GM18867 (cell line): ENCODE data around the gene FMN1.

ENCODE experiments used
- ATAC-seq: cut with Tn5 transposase; IDR thresholded peaks from one replicate; pipeline ENCODE4 v1.9.1; 2021; ENCODE audit warnings: mild to moderate bottlenecking, moderate library complexity; ENCODE audit not compliant: unreplicated experiment

The FMN1 gene

DNA sequence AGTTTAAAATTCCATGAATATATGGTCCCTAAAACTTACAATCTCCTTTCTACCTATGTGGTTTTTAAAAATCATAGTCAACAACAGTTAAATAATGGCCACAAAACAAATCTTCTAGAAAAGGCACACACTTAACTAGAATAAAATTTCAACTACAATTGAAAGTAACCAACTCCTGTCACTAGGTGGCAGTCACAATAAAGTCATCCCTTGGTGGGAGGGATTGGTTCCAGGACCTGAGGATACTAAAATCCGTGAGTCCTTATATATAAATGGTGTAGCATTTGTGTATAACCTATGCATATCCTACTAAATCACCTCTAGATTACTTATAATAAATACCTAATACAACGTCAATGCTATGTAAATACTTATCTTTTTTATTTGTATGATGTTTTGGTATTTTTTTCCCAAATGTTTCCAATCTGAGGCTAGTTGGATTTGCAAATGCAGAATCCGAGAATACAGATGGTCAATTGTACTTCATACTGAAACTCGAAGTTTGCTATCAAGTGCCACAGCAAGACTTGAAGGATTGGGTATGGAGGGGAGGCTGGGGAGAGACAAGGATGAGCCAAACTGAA lies 172.6 kb downstream of the FMN1 start:
- ATAC-seq = no peak

DNA sequence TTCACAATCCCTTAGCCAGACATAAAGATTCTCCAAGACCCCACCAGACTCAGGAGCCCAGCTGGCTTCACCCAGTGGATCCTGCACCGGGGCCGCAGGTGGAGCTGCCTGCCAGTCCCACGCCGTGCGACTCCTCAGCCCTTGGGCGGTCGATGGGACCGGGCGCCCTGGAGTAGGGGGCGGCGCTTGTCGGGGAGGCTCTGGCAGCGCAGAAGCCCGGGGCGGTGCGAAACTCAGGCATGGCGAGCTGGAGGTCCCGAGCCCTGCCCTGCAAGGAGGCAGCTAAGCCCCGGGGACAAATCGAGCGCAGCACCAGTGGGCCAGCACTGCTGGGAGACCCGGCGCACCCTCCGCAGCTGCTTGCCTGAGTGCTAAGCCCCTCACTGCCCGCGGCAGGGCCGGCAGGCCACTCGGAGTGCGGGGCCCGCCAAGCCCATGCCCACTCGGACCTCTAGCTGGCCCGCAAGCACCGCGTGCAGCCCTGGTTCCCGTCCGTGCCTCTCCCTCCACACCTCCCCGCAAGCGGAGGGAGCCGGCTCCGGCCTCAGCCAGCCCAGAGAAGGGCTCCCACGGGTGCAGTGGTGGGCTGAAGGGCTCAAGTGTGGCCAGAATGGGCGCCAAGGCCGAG lies 175.0 kb downstream of the FMN1 start:
- no peak for ATAC-seq

DNA sequence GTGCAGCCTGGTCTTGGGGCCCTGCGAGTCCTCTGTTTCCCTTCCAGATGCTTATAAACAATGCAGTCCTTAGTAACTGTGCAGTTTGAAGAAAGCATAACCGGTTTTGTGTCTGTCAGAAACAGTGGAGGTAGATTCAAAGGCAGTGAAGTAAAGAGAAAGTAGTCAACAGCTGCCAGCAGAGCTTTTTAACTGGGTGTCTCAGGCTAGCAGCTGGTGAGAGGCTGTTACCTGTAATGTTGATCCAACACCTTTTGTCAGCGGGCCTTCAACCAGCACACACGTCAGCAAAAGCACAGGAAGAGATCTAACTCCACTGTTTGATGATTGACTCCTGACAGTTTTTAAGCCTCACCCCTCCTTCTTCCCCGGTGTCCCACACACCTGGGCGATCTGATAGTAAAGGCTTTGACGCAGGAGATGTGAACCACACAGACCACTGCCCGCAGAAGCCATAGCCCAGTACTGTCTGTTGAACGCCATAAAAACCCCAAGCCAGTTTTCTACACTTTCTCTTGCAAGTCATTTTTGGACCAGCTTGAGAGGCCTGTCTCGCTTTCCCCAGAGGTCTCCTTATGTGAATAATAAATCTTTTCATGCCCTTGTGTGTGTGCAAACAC lies 178.0 kb downstream of the FMN1 start:
- ATAC-seq = no peak

DNA sequence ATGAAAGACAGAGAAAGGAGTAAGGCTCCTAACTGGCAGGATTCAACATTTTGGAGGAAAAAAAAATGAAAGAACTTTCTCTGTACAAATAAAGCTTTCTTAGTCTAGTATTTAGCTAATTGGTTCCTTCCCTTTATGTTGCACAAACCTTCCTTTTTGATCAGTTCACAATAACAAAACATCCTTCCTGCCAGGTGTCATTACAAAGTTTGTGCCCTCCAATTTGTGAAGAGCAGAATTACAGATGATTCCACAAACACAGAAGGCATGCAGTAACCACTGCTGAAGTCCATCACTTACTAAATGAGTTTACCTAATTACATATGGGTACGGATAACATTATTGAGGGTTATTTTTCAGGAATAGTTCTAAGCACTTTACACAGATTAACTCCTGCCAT lies 179.9 kb downstream of the FMN1 start:
- no peak for ATAC-seq

DNA sequence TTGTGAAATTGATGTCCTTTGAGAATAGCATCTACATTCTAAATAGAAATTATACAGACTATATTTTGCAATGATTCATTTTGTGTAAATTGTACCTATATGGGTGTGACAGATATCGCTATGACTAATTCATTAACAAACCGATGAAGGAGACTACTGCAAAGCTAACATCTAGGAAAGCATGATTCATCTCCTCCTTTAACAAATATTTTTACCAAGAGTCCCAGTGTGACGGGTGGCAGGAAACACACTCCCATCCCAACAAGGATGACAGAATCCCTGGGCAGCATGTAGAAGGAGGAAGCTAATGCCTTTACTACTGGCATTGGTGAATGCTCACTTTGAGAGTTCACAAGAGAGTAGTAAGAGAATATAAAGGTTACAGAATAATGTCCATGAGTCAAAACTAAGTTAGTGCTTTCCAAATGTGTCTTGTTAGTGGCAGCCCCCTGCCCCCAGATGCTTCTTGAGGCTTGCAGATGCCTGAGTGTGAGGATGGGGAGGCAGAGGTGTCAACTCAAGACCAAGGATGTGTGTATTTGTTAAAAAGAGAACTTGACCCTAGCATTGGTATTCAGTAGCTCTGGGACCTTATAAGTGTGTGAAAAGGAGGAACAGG lies 180.6 kb downstream of the FMN1 start:
- ATAC-seq = no peak

DNA sequence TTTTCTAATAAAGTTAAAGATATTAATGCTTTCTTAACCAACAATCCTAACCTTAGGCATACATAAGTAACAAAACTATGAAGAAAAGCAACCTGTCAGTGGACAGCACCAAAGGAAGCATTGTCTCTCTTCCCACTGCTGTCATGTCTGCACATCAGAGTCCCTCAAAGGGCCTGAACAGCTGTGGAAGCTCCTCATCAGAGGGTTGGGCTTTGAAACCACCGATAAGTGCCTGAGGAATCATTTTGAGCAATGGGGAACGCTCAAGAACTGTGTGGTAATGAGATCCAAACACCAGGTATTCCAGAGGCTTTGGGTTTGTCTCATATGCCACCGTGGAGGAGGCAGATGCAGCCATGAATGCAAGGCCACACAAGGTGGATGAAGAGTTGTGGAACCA lies 182.5 kb downstream of the FMN1 start:
- no peak for ATAC-seq

DNA sequence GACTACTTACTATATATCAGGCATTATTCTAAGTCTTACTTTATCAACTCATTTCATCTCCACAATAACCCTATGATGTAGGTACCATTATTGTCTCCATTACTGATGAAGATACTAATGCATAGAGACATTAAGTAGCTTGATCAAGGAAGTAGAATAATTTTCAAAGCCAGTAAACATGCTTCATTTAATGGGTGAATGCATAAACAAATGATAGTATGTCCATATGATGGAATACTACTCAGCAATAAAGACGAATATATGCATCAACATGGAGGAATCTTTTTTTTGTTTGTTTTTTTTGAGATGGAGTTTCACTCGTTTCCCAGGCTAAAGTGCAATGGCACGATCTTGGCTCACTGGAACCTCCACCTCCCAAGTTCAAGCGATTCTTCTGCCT lies 184.9 kb downstream of the FMN1 start:
- ATAC-seq = no peak

DNA sequence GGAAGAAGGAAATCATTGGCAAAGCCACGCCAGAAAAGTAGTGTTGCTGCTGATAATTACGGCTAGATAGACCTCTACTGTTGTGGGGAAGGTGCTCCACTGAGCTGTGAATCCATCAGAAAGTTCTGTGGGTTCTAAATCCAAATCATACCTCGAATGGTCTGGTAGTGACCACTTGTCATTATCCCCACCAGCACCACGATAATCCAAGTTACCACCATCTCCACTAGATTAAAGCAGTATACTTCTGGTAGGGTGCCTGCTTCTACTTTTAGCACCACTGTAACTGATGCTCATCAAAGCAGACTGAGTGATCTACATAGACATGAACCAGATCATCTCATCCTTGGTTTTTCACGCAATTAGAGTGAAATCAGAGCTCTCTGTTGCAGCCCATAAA lies 185.5 kb downstream of the FMN1 start:
- ATAC-seq = no peak

DNA sequence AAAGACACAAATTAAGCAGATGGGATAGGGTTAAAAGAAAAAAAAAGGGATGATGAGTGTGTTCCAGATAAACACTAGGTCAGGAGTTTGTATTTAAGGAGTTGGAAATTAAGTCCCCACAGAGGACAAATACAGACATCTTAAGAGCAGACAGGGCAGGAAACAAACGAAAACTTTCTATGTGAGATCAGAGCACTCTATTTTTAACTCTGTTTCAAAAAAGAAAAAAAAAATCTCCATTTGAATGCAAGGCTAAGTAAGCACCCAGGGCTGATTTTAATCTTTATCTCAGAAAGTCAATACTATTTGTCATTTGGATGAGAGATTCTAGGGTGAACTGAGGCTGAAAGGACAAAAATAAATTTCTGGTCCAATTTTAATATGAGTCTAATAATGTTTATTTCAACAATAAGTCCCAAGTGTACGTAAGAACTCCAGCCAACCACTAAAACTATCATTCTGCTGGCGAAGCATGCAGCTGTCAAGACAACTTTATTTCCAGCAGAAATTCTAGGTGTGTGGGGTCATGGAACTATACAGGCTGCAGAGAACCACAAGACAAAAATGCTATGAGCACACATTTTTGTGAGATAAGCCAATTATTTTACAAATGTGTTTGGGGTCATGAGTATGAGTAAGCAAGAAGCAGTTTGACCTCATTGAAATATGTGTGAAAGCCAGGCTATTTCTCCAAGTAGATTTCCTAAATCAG lies 186.1 kb downstream of the FMN1 start:
- ATAC-seq = no peak

DNA sequence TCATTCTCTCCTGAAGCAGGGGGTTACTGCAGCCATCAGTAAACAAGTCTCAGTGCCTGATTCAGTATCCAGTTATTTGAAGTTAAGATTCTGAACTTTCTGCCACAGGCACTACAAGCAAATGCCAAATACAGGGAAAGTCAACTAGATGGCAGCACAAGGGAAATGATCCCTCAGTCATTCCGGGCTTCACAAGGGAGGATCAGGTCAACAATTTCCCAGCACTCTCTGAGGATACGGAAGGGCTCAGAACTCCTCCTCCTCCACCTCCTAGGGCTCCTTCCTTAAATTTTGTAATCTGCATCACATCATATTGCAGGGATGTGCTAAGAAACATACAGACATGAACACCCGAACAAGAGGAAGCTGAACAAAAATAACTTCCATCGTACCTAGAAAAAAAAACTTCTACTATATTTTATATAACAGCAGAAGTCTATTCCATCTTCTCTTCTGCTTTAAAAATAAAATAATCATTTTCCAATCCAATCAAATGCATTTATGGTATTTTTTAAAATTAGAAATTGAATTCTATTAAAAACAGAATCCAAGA lies 187.1 kb downstream of the FMN1 start:
- no peak for ATAC-seq

DNA sequence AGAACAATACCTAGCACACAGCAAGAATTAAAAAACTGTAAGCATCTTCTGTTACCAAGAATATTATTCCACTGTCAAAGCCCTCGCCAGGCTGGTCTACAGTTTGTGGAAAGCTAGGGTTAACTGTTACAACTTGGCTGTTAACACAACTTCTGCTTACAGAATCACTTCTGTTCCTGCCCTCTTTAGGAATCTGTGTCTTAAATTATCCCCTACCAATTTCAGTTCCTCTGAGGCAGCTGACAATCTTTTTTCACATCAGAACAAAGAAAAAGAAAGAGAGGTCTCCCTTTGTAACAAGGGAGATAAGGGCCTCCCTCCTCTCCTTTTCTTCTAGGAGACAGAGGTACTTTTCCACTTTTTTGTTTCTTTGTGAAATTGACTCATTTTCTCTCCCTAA lies 188.9 kb downstream of the FMN1 start:
- ATAC-seq = no peak

DNA sequence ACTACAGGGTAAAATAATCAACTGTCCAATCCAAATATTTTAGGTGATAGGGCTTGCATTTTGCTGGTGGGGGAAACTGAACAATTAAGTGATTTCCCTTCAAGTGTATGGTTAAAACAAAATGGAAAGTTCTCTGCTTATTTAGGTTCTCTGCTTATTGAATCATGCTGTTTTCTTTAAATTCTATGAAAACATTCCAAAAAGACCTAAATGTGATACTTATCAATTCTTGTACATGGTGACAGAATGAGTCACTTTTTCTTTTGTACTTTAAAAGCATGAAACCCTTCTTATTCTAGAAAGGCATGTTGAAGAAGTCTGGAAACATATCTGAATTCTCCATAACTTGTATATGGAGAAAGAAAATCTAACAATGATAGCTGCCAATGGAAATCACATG lies 192.6 kb downstream of the FMN1 start:
- no peak for ATAC-seq

DNA sequence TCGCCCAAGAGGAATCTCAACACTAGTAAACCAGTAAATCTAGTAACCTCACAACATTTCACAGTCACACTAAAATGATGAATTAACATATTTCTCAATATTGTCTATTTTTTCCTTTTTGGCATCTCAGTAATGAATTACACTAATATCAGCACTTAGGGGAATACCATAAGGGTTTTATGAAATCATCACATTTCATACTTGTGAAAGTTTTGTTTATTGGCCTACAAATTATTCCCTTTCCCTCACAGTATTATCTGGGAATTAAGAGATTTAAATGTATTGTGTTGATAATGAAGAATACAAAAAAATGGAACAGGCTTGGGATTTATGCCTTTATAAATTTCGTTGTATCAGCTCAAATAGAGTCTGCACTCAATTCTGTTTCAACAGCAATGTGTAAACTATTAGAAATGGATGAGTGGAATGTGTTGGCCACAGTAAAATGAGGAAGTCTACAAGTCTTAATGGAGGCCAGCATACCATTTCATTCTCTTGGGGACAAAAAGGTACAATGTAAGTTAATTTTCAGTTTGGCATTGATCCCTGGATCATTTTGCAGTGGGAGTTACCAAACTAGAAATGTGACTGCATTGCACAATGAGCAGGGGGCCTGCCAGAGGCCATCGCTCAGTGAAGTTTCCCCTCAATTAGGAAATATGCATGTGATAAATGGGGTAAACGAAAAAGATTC lies 195.4 kb downstream of the FMN1 start:
- ATAC-seq = no peak

DNA sequence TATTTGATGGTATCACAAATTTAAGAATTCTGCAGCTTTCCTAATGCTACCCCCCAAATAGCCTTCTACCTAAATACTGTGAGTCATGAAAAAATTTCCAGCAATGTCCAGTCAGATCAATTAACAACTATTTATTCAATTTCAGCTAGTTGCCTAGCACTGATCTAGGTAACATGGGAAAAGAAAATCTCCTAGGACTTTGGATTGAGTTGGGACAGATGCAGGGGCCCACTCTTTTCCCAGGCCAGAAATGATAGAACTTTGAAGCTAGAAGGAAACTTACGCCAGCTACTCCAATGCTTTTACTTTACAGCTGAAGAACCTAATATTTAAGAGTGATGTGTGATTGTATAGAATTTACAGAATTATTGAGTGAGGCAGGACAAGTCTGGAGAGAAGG lies 196.3 kb downstream of the FMN1 start:
- ATAC-seq = no peak

DNA sequence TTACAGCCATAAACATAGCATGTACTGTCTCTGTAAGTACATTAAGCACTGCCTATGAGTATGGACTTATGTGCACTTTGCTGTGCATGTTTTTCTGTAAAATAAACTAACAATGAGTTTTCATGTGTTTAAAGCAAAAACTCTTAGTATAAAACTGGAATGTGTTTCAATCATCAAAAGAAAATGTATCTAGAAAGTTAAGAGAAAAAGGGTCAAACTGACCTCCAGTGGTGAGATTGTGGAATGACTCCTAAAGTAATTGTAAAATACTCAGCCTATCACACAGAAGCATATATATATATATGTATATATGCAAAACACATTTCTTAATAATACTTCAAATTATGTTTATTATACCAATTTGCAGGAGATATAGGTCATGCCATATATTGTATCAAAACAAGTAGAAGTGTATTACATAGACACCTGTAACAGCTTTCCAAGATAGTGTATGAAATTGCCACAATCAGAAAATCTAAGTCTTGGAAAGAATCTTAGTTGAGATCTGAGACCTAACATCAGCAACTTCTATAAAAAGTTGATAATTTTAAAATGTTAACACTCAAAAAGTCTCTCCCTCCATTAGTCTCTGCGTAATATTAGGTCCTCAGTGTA lies 199.6 kb downstream of the FMN1 start:
- no peak for ATAC-seq

DNA sequence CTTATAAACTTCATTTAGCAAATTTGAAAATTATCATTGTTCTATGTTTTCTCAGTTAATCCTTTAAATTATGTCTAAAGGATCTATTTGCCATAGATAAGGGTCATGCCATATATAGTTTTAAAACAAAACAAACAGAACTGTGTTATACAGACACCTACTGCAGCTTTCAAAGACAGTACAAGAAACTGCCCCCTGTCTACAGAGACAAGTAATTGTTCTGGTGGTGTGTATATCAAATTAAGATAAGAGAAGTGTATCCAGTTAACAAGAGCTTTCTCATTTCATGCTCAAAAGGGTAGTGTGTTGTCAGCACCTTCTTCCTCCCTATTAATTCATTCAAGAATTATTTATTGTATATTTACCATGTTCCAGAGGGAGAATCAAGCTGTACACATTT lies 201.2 kb downstream of the FMN1 start:
- no peak for ATAC-seq

DNA sequence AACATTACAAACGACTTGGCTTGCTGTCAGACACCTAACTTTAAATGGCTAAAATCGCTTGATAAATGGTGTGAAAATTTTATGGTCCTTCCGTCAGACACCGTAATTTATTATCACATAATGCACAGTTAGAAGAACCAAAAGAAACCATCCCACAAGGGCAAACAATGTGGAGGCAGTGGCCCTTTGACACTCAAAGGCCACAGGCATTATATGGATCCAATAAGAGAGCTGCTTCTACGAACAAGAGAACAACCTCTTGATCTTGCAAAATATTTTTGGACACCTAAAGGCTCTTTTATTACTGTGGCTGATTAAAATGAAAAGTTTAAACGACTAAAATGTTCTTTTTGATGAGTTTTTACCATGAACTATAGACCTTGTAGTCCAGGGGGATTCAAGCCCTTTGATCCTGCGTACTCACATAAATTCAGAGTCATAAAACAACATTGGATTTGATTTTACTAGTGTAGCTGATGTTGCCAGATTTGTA lies 202.8 kb downstream of the FMN1 start:
- ATAC-seq = no peak

DNA sequence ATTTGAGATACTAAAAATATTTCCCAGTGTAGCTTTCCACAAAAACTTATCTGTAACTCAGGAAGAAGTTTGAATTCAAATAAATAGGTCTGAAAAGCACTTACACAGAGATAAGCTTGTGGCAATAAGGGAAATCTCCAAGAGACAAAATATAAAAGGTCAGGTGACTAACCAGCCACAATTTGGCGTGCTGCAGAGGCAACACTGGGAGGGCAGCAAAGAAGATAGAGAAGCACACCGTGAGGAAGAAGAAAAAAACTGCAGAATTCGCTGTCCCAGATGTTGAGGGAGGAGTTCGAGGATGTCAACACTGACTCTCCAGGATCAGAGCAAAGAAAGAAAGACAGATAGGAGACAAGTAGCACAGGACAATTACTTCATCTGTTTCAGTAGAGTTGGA lies 204.4 kb downstream of the FMN1 start:
- no peak for ATAC-seq

DNA sequence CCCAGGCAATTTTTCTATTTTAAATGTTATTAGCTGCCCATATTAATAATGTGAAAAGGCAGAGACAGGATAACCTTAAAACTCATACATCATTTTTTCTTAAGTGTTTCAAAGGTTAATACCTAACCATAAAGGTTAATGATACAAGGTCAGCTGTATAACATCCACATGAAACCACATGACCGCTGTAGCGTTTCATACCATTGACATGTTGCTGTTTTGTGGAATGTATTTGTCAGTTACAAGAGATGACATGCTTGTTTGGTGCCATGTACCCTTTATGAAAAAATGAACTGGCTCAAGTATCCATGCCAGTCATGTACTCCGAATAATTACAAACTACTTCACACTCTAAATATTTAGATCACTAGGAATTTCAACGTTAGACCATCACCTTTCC lies 207.4 kb downstream of the FMN1 start:
- no peak for ATAC-seq

DNA sequence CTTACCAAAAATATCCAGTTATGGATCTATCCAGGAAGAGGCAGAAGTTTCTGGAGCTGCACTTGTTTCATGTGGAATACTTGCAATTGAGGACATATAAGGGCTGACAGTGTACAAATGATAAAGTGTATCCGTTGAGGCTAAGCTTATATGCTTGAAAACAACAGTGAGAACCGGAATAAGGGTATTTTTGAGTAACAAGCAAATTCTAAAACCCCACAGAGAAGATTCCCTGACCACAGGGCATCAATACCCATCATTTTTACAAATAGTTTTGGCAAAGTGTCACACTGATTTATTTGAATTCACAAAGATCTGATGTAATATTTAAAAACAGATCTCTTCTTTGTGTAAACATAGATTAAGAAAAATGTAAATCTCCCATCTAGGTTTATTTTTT lies 208.4 kb downstream of the FMN1 start:
- no peak for ATAC-seq
